K562 (cell line): ENCODE measurements around the gene TACR1. TPM values are rescaled to one million over a fixed set of nuclear protein-coding genes. Genes with fewer than 3 reads are reported as not detected.

Experiments
- ATAC-seq: fragments of 200-7000 bp; cut with Tn5 transposase; 3 replicates; pipeline ENCODE4 v1.9.1; 2020; ENCODE audit warnings: moderate library complexity
- BruUV-seq: library from RNA; stranded (reverse); fragments of 400-500 nt; replicated peaks from 2 replicates; lab custom pipeline; 2021; lab: Mats Ljungman, UMichigan
- CTCF ChIA-PET: fragments of 300-600 bp; formaldehyde crosslinking; extraction: SDS; loops from one replicate; lab custom pipeline; 2021; ENCODE audit warnings: low intra/inter-chr PET ratio; lab: Yijun Ruan, JAX
- POLR2A ChIA-PET: fragments of 300-600, 350-650 bp; sonication (Branson Sonifier 250); formaldehyde crosslinking; extraction: SDS; loops from one replicate; lab custom pipeline; 2021; ENCODE audit warnings: antibody characterized with exemption, inconsistent platforms; lab: Yijun Ruan, JAX
- DNase-seq, 4 experiments: peaks; one replicate each; pipeline versions ENCODE4 v3.0.0 to v3.0.0-alpha.2; 2011 to 2018; ENCODE audit warnings: low spot score in 3 of 4, mixed read lengths in 3 of 4; ENCODE audit errors: extremely low read depth in 1 of 4
- FAIRE-seq: peaks from 2 replicates; lab custom pipeline; 2011; peaks lifted over from hg19 to GRCh38; lab: Jason Lieb, UNC
- H2AFZ ChIP-seq: 2 replicates; pipeline ENCODE4 v1.6.0; 2011; ENCODE audit warnings: low read depth, low read length, control low read depth, inconsistent platforms
- H3K27ac ChIP-seq: fragments of 200-600 bp; 3 replicates; pipeline ENCODE4 v1.8.0; 2011; ENCODE audit warnings: low read depth, mild to moderate bottlenecking, control low read depth, inconsistent platforms, low read length, moderate library complexity, mixed read lengths; ENCODE audit errors: extremely low read depth
- H3K27me3 ChIP-seq, 2 experiments: fragments of 300-600 bp in 1 of 2; 2 replicates in 1 of 2; 3 replicates in 1 of 2; pipeline versions ENCODE4 v1.6.0 to v1.8.0; 2011; ENCODE audit warnings: inconsistent platforms in 2 of 2, low read length in 2 of 2, mild to moderate bottlenecking in 1 of 2, mixed read lengths in 1 of 2, moderate library complexity in 1 of 2; ENCODE audit not compliant: control insufficient read depth in 2 of 2, insufficient read depth in 2 of 2
- H3K36me3 ChIP-seq: fragments of 300-600 bp; 3 replicates; pipeline ENCODE4 v1.8.0; 2011; ENCODE audit warnings: mild to moderate bottlenecking, low read length, inconsistent platforms; ENCODE audit not compliant: control insufficient read depth, insufficient read depth
- H3K4me1 ChIP-seq, 2 experiments: fragments of 200-600 bp in 1 of 2; replicated peaks in 1 of 2; 2 replicates in 1 of 2; 3 replicates in 1 of 2; pipeline versions ENCODE4 v1.5.1 to v1.8.0; 2011; ENCODE audit warnings: inconsistent platforms in 2 of 2, low read length in 2 of 2, mild to moderate bottlenecking in 1 of 2, mixed read lengths in 1 of 2, moderate library complexity in 1 of 2; ENCODE audit not compliant: control insufficient read depth in 2 of 2, insufficient read depth in 2 of 2
- H3K4me2 ChIP-seq: 2 replicates; pipeline ENCODE4 v1.6.1; 2011; ENCODE audit warnings: low read length, control low read depth, inconsistent platforms, mixed read lengths; ENCODE audit not compliant: insufficient read depth
- H3K4me3 ChIP-seq: fragments of 200-600 bp; sonication (generic), shearing (Covaris generic); 2 replicates; pipeline ENCODE4 v1.5.1; 2016; ENCODE audit warnings: control low read depth, inconsistent platforms
- H3K79me2 ChIP-seq: fragments of 200-600 bp; 3 replicates; pipeline ENCODE4 v1.8.0; 2011; ENCODE audit warnings: low read length, inconsistent platforms; ENCODE audit not compliant: control insufficient read depth, insufficient read depth
- H3K9ac ChIP-seq, 2 experiments: 2 replicates each; pipeline versions ENCODE4 v1.6.0 to v1.6.1; 2011; ENCODE audit warnings: low read depth in 2 of 2, low read length in 2 of 2, control low read depth in 1 of 2, inconsistent platforms in 1 of 2, mild to moderate bottlenecking in 1 of 2, mixed read lengths in 1 of 2; ENCODE audit not compliant: insufficient read depth in 1 of 2
- H3K9me1 ChIP-seq: one replicate; pipeline ENCODE4 v1.6.0; 2011; ENCODE audit warnings: inconsistent platforms, mild to moderate bottlenecking, low read length, moderate library complexity; ENCODE audit not compliant: control insufficient read depth, insufficient read depth
- H3K9me3 ChIP-seq: replicated peaks from 2 replicates; pipeline ENCODE4 v1.5.1; 2011; ENCODE audit warnings: low read depth, low read length, inconsistent platforms; ENCODE audit not compliant: control insufficient read depth, insufficient read depth
- H4K20me1 ChIP-seq: replicated peaks from 2 replicates; pipeline ENCODE4 v1.6.1; 2011; ENCODE audit warnings: low read length, inconsistent platforms, mixed read lengths; ENCODE audit not compliant: control insufficient read depth, insufficient read depth
- BCOR ChIP-seq: fragments of 450-650 bp; IDR thresholded peaks from 2 replicates; pipeline ENCODE4 v1.6.1; 2016
- CCNT2 ChIP-seq: IDR thresholded peaks from 2 replicates; pipeline ENCODE4 v1.6.1; 2011; ENCODE audit warnings: borderline replicate concordance, low read depth, mild to moderate bottlenecking, moderate library complexity, mixed read lengths, low read length; ENCODE audit not compliant: insufficient read length; ENCODE audit errors: extremely low read depth
- FOXA1 ChIP-seq: fragments of 450-650 bp; IDR thresholded peaks from 2 replicates; pipeline ENCODE4 v1.6.1; 2016; ENCODE audit warnings: mild to moderate bottlenecking, borderline replicate concordance
- LEF1 ChIP-seq: fragments of 450-650 bp; IDR thresholded peaks from 2 replicates; pipeline ENCODE4 v1.6.1; 2016; ENCODE audit warnings: mild to moderate bottlenecking
- NR2C2 ChIP-seq, 2 experiments: fragments of 200-800 bp in 1 of 2; sonication (Bioruptor generic) in 1 of 2; sonication (generic) in 1 of 2; formaldehyde crosslinking in 1 of 2; IDR thresholded peaks; 2 replicates each; pipeline versions ENCODE4 v1.6.1 to v1.8.0; 2016 to 2022; ENCODE audit warnings: mild to moderate bottlenecking in 1 of 2, missing compliant biosample characterization in 1 of 2, missing genetic modification characterization in 1 of 2, missing genetic modification reagents in 1 of 2
- PTRF ChIP-seq: fragments of 450-650 bp; IDR thresholded peaks from 2 replicates; pipeline ENCODE4 v1.6.1; 2016; ENCODE audit warnings: mild to moderate bottlenecking, missing genetic modification characterization, missing compliant biosample characterization
- RFX7 ChIP-seq: fragments of 250-450 bp; sonication (Bioruptor Pico); IDR thresholded peaks from 2 replicates; pipeline ENCODE4 v1.5.1; 2021; ENCODE audit warnings: mild to moderate bottlenecking
- ZNF134 ChIP-seq: fragments of 250-450 bp; sonication (Bioruptor Pico); conservative IDR thresholded peaks from 2 replicates; pipeline ENCODE4 v1.4.0; 2020
- WGBS: fragments of 100-300 bp; shearing (Covaris generic); methylation state at CpG from one replicate; pipeline ENCODE4 v1.1.6; 2016; ENCODE audit warnings: low coverage, mixed read lengths; ENCODE audit not compliant: insufficient coverage; ENCODE audit errors: missing lambda C conversion rate; 5-methylcytosine and 5-hydroxymethylcytosine counted together
- in situ Hi-C: fragments of 300-500 bp; cut with MboI; formaldehyde crosslinking; loops from 4 replicates; pipeline ENCODE4 v1.15.0; 2018; ENCODE audit warnings: inconsistent platforms, mixed read lengths
- intact Hi-C: fragments of 100-400 bp; cut with micrococcal nuclease; formaldehyde crosslinking; loops from 2 replicates; pipeline ENCODE4 v1.14.2; 2022
- polyA plus RNA-seq, 8 experiments: library from polyadenylated mRNA; depleted of rRNA in 4 of 8; stranded (reverse) in 5 of 8; unstranded in 3 of 8; fragments of >200 nt; fragmentation: Nextera tagmentation in 2 of 8; fragmentation: Illumina TruSeq in 1 of 8; extraction: Ambion mirVana in 2 of 8; extraction: Trizol in 1 of 8; gene quantifications; 2 replicates each; pipeline versions ENCODE4 v1.2.1 to v1.2.3, GENCODE V29; 2011 to 2014; ENCODE audit warnings: inconsistent platforms in 1 of 8, missing spikeins in 1 of 8
- total RNA-seq, 7 experiments: library from RNA; depleted of rRNA in 6 of 7; stranded (reverse); fragments of >200 nt in 6 of 7; fragmentation: Illumina TruSeq in 2 of 7; extraction: Trizol in 2 of 7; gene quantifications; 2 replicates each; pipeline versions ENCODE4 v1.2.1 to v1.2.3, GENCODE V29; 2011 to 2021; ENCODE audit warnings: low replicate concordance in 1 of 7
- TF ChIP-seq, protein P1 (sequence below), 3 experiments: IDR thresholded peaks in 2 of 3; conservative IDR thresholded peaks in 1 of 3; 2 replicates each; pipeline ENCODE4 v1.5.1; 2011 to 2012; ENCODE audit warnings: low read length in 3 of 3, mild to moderate bottlenecking in 3 of 3, control low read depth in 2 of 3, improper control_type of control experiment in 1 of 3, inconsistent platforms in 1 of 3, low read depth in 1 of 3, mixed read lengths in 1 of 3, moderate library complexity in 1 of 3; ENCODE audit not compliant: insufficient read depth in 2 of 3

TACR1 gene
- total and polyA plus RNA-seq, 9 of the 15 experiments (the other 6 are each of a cell fraction or from before 2014, with no cell fraction given) = not detected

DNA sequence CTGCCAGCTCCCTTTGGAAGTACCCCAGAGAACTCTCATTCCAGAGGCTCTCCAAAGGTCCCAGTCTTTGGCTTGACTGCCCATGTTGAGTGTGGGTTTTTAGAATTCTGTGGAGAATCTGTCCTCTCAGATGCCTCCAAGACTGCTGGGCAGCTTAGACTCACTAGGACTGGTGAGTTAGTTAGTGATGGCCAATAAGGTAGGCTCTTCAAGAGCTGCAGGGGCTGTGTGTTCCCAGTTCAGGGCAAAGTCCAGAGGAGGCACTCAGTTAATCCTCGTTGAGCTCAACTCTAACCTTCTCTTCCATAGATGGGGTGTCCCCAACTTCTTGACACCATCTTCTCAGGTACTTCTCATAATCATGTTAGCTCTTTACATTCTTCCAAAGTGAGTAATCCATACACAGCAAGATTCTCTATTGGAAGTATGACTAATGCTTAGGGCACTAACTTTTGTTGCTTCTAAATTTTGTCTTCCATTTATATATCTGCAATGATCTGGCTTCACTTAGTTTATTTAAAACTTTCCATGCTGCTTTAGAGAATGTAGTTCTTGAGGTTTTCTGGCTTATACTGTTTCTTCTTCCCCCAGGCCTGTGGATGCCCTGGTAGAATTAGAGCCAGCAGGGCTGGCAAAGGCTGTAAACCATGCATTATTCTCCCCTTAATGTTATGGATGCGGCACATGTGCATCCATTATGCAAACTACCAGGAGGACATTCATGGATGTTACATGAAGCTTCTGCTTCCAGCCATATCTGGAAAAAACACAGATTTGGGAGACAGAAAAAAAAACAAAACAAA lies 151.9 kb downstream of the TACR1 start:
- WGBS = 0% methylated on average over 2 of the region's 2 CpGs
- no peak for TF ChIP-seq FOXA1
- no peak for TF ChIP-seq RFX7
- TF ChIP-seq NR2C2 (CRISPR knock-in tag; IDR thresholded peaks at IDR 0.05) = no peak
- TF ChIP-seq NR2C2 (tag; IDR thresholded peaks at IDR 0.05) = no peak
- no peak for TF ChIP-seq ZNF134 (CRISPR knock-in tag)
- TF ChIP-seq, protein P1, sequence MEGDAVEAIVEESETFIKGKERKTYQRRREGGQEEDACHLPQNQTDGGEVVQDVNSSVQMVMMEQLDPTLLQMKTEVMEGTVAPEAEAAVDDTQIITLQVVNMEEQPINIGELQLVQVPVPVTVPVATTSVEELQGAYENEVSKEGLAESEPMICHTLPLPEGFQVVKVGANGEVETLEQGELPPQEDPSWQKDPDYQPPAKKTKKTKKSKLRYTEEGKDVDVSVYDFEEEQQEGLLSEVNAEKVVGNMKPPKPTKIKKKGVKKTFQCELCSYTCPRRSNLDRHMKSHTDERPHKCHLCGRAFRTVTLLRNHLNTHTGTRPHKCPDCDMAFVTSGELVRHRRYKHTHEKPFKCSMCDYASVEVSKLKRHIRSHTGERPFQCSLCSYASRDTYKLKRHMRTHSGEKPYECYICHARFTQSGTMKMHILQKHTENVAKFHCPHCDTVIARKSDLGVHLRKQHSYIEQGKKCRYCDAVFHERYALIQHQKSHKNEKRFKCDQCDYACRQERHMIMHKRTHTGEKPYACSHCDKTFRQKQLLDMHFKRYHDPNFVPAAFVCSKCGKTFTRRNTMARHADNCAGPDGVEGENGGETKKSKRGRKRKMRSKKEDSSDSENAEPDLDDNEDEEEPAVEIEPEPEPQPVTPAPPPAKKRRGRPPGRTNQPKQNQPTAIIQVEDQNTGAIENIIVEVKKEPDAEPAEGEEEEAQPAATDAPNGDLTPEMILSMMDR (IDR thresholded peaks at IDR 0.05 in 2 of 3, conservative IDR thresholded peaks at IDR 0.05 in 1 of 3; ENCODE audit: insufficient read depth in 2 of 3, low read depth in 1 of 3, low read length in 3 of 3) = no peak
- no peak for TF ChIP-seq CCNT2
- no peak for TF ChIP-seq BCOR
- TF ChIP-seq PTRF = no peak
- TF ChIP-seq LEF1 = no peak
- H3K27ac ChIP-seq = no peak overlapping the region
- peaks cover 0 to 14% of the 10 kb centered on the region in 2 experiments; a peak in 2 of 5 replicates for H3K27me3 ChIP-seq
- H3K9ac ChIP-seq = no peak overlapping the region
- H3K36me3 ChIP-seq = no peaks in the 10 kb centered on the region
- no peaks in the 10 kb centered on the region for H3K79me2 ChIP-seq
- BruUV-seq = no TSS peak
- H3K4me2 ChIP-seq = no peak overlapping the region
- ChIA-PET CTCF (no interaction called here), POLR2A (no interaction called here)
- FAIRE-seq (no peak), DNase-seq (no peak), ATAC-seq (no peak)
- in situ Hi-C loops = no loop called here
- H4K20me1 ChIP-seq = no peaks in the 10 kb centered on the region
- H3K4me1 ChIP-seq = no peaks in the 10 kb centered on the region
- no peaks in the 10 kb centered on the region for H3K9me3 ChIP-seq
- no peak overlapping the region for H2AFZ ChIP-seq
- intact Hi-C loops = no loop called here
- no peak overlapping the region for H3K4me3 ChIP-seq
- H3K9me1 ChIP-seq = no peaks in the 10 kb centered on the region
